ENCODE data around the gene ARHGEF16.

DNA sequence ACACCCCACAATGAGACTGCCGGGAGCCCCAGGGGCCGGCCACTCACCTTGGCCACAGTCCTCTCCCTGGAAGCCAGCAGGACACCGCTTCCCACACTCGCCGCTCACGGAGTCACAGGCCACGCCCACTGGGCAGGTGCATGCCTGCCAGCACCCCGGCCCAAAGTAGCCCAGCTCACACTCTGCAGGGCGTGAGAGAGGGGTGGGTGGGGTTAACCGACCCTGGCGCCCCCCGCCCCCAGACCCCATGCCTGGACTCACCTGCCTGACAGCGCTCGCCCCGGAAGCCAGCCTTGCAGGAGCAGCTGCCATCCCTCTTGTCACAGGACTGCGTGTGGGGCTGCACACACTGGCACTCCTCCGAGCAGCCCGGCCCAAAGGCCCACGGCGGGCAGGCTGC lies 50.7 kb downstream of the ARHGEF16 start:
- TF ChIP-seq POLR2A (IDR thresholded peaks at IDR 0.05; ENCODE audit: low read depth) = no peak
- TF ChIP-seq, protein P1, sequence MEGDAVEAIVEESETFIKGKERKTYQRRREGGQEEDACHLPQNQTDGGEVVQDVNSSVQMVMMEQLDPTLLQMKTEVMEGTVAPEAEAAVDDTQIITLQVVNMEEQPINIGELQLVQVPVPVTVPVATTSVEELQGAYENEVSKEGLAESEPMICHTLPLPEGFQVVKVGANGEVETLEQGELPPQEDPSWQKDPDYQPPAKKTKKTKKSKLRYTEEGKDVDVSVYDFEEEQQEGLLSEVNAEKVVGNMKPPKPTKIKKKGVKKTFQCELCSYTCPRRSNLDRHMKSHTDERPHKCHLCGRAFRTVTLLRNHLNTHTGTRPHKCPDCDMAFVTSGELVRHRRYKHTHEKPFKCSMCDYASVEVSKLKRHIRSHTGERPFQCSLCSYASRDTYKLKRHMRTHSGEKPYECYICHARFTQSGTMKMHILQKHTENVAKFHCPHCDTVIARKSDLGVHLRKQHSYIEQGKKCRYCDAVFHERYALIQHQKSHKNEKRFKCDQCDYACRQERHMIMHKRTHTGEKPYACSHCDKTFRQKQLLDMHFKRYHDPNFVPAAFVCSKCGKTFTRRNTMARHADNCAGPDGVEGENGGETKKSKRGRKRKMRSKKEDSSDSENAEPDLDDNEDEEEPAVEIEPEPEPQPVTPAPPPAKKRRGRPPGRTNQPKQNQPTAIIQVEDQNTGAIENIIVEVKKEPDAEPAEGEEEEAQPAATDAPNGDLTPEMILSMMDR (IDR thresholded peaks at IDR 0.05) = no peak
- TF ChIP-seq POLR2AphosphoS5 (IDR thresholded peaks at IDR 0.05) = no peak
- no peak for TF ChIP-seq EP300 (IDR thresholded peaks at IDR 0.05)
